Measurements from ENCODE around the gene GNB1. TPM values are rescaled to one million over a fixed set of nuclear protein-coding genes. Genes with fewer than 3 reads are reported as not detected.

GNB1 gene
- total RNA-seq, 1 donor from 2014 or later = 170 TPM

DNA sequence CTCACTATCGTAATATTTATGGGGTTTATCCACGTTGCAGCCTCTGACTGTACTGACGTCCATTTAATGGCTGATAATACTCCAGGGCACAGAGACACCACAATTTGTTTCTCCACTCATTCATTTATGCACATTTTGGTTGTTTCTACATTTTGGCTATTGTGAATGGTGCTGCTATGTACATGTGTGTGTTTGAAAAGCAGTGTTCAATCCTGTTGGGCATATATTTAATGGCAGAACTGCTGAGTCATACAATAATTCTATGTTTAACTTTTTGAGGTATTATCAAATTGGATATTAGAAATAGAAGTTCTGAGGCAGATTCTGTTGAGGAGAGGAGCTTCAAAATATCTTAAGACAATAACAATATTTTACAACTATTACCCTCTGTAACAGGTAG, 73.7 kb downstream of the GNB1 start:
- Histone ChIP-seq H3K4me1 (peaks cover 0 to 3% of the 10 kb centered on the region in 2 donors), H3K27ac (peak overlapping the region in 1 of 2 donors; percentile 33), H3K27me3 (no peaks in the 10 kb centered on the region), H3K36me3 (peaks cover 41 to 50% of the 10 kb centered on the region in 2 donors), H3K9me3 (no peaks in the 10 kb centered on the region), H3K4me3 (no peak overlapping the region)
- DNase-seq (ENCODE audit: low spot score in 2 of 2) = no peak
- TF ChIP-seq, protein P1, sequence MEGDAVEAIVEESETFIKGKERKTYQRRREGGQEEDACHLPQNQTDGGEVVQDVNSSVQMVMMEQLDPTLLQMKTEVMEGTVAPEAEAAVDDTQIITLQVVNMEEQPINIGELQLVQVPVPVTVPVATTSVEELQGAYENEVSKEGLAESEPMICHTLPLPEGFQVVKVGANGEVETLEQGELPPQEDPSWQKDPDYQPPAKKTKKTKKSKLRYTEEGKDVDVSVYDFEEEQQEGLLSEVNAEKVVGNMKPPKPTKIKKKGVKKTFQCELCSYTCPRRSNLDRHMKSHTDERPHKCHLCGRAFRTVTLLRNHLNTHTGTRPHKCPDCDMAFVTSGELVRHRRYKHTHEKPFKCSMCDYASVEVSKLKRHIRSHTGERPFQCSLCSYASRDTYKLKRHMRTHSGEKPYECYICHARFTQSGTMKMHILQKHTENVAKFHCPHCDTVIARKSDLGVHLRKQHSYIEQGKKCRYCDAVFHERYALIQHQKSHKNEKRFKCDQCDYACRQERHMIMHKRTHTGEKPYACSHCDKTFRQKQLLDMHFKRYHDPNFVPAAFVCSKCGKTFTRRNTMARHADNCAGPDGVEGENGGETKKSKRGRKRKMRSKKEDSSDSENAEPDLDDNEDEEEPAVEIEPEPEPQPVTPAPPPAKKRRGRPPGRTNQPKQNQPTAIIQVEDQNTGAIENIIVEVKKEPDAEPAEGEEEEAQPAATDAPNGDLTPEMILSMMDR (IDR thresholded peaks at IDR 0.05) = no peak
- intact Hi-C loops (cut with DNase I) = no loop called here

DNA sequence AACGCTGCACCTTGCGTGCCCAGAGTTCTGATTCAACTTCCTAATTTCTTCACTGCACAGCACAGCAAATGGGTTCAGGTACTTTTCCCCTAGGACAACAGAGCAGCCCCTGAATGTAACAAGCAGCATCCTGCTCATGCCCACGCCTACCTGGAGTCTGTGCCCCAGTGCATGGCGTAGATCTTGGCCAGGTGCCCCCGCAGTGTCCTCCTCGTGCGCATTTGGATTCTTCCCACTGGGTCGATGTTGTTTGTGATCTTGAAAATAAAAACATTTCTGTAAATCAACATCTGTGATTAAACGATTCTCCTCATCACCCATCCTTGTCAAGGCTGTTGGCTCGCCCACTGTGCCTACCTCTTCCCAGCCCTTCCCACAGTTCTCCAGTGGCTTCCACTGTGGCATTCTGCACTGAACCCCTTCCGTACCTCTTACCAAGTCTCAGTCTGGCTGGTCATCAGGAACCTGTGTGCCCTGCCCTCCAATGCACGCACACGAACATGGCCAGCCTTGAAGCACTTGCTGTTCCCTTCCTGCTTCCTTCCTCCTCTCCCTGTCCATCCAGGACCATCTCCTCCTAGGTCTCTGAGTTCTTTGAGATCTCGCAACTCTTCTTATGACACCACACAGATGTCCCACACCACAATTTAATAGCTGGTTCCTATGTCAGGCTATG, 75.1 kb downstream of the GNB1 start:
- Histone ChIP-seq H3K4me1 (no peaks in the 10 kb centered on the region), H3K27me3 (no peaks in the 10 kb centered on the region), H3K36me3 (peaks cover 42% of the 10 kb centered on the region in 2 donors), H3K27ac (no peak overlapping the region), H3K4me3 (no peak overlapping the region), H3K9me3 (no peaks in the 10 kb centered on the region)
- intact Hi-C loops (cut with DNase I) = no loop called here
- DNase-seq (ENCODE audit: low spot score in 2 of 2) = no peak
- TF ChIP-seq, protein P1 (IDR thresholded peaks at IDR 0.05) = no peak

GRCh38 chr1:1809489-1809888, 81.4 kb downstream of the GNB1 start:
- Histone ChIP-seq H3K4me3 (no peak overlapping the region), H3K4me1 (peaks cover 0 to 13% of the 10 kb centered on the region in 2 donors), H3K9me3 (no peaks in the 10 kb centered on the region), H3K36me3 (peaks cover 30 to 39% of the 10 kb centered on the region in 2 donors), H3K27me3 (no peaks in the 10 kb centered on the region), H3K27ac (no peak overlapping the region)
- no peak for DNase-seq (ENCODE audit: low spot score in 2 of 2)
- intact Hi-C loops (cut with DNase I) = no loop called here
- TF ChIP-seq, protein P1 (IDR thresholded peaks at IDR 0.05) = no peak

DNA sequence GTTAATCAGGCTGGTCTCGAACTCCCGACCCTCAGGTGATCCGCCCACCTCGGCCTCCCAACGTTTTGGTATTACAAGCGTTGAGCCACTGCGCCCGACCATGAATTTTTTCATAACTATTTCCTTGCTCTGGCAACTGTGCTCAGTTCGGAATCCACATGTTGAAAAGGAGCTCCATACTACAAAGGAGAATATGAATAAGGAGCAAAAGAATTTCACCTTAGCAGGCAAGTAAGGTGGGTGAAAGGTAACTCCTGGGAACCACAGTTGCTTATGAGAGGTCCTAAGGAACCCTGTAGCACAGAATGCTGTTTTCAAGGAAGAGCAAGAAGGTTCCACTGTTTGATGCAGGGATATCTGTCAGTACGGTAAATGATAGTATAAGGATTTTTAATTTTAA, 82.7 kb downstream of the GNB1 start:
- TF ChIP-seq, protein P1 (IDR thresholded peaks at IDR 0.05) = no peak
- intact Hi-C loops (cut with DNase I) = no loop called here
- peaks cover 27 to 39% of the 10 kb centered on the region in 2 donors for H3K36me3 ChIP-seq
- H3K4me3 ChIP-seq = no peak overlapping the region
- H3K4me1 ChIP-seq = peaks cover 0 to 13% of the 10 kb centered on the region in 2 donors
- no peaks in the 10 kb centered on the region for H3K9me3 ChIP-seq
- DNase-seq (ENCODE audit: low spot score in 2 of 2) = no peak
- H3K27me3 ChIP-seq = no peaks in the 10 kb centered on the region
- peak overlapping the region; percentile 80 for H3K27ac ChIP-seq

DNA sequence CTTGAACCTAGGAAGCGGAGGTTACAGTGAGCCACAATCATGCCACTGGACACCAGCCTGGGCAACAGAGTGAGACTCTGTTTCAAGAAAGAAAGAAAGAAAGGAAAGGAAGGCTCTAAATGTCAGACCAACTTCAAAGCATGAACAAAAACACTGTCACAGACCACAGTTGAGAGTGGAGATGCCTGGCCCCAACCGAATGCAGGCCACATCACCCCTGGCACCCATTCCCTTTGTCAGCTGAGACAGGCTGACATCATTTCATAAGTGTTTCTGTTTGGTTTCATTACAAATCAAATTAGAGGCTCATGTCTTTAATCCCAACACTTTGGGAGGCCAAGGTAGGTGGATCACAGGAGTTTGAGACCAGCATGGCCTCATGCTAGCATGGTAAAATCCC, 84.0 kb downstream of the GNB1 start:
- peak in 1 of 2 donors; percentile 77 for DNase-seq (ENCODE audit: low spot score in 2 of 2)
- peaks cover 0 to 13% of the 10 kb centered on the region in 2 donors for H3K4me1 ChIP-seq
- intact Hi-C loops (cut with DNase I) = loop anchor here (2.0 kb wide), 1 partner anchor 28 kb away; the partner anchor contains the start of gene NADK
- H3K36me3 ChIP-seq = peaks cover 28 to 38% of the 10 kb centered on the region in 2 donors
- H3K9me3 ChIP-seq = no peaks in the 10 kb centered on the region
- no peaks in the 10 kb centered on the region for H3K27me3 ChIP-seq
- TF ChIP-seq, protein P1 (IDR thresholded peaks at IDR 0.05) = no peak
- H3K27ac ChIP-seq = peak overlapping the region; percentile 80
- no peak overlapping the region for H3K4me3 ChIP-seq

Measured in ascending aorta (tissue), 2 donors.